Endothelial cell of umbilical vein (primary cell): ENCODE data around the gene KRT79. TPM values are rescaled to one million over a fixed set of nuclear protein-coding genes. Genes with fewer than 3 reads are reported as not detected.

ENCODE experiments used
- BruUV-seq: library from RNA; stranded (reverse); fragments of 400-500 nt; replicated peaks from 2 replicates; lab custom pipeline; 2021; lab: Mats Ljungman, UMichigan
- CTCF ChIA-PET: fragments of 300-600, 350-600 bp; sonication (Branson Sonifier 250); formaldehyde crosslinking; loops from one replicate; lab custom pipeline; 2021; ENCODE audit warnings: antibody characterized with exemption, inconsistent platforms; lab: Charles Lee
- POLR2A ChIA-PET: fragments of 300-600, 350-600 bp; sonication (Branson Sonifier 250); formaldehyde crosslinking; loops from one replicate; lab custom pipeline; 2021; ENCODE audit warnings: antibody characterized with exemption, inconsistent platforms; lab: Charles Lee
- DNase-seq: peaks from one replicate; pipeline ENCODE4 v3.0.0-alpha.2; 2011; ENCODE audit warnings: low read depth, low spot score
- FAIRE-seq: peaks from 2 replicates; lab custom pipeline; 2011; peaks lifted over from hg19 to GRCh38; lab: Jason Lieb, UNC
- H2AFZ ChIP-seq: 2 replicates; pipeline ENCODE4 v1.6.0; 2012; ENCODE audit warnings: low read depth, low read length, control low read depth, inconsistent platforms
- H3K27ac ChIP-seq: 2 replicates; pipeline ENCODE4 v1.5.1; 2011; ENCODE audit warnings: low read depth, mild to moderate bottlenecking, control low read depth, low read length, moderate library complexity; ENCODE audit not compliant: insufficient read depth
- H3K27me3 ChIP-seq, 2 experiments: 2 replicates each; pipeline versions ENCODE4 v1.6.0 to v1.6.1; 2011; ENCODE audit warnings: low read length in 2 of 2, mixed read lengths in 1 of 2; ENCODE audit not compliant: control insufficient read depth in 2 of 2, insufficient read depth in 2 of 2
- H3K36me3 ChIP-seq, 2 experiments: 2 replicates in 1 of 2; 3 replicates in 1 of 2; pipeline ENCODE4 v1.5.1; 2011; ENCODE audit warnings: low read length in 2 of 2, mild to moderate bottlenecking in 1 of 2, moderate library complexity in 1 of 2; ENCODE audit not compliant: control insufficient read depth in 2 of 2, insufficient read depth in 2 of 2; ENCODE audit errors: extremely low read depth in 1 of 2
- H3K4me1 ChIP-seq: 3 replicates; pipeline ENCODE4 v1.5.1; 2011; ENCODE audit warnings: mild to moderate bottlenecking, low read length; ENCODE audit not compliant: control insufficient read depth, insufficient read depth; ENCODE audit errors: extremely low read depth
- H3K4me2 ChIP-seq: 2 replicates; pipeline ENCODE4 v1.6.1; 2011; ENCODE audit warnings: low read length, control low read depth, mixed read lengths; ENCODE audit not compliant: insufficient read depth
- H3K4me3 ChIP-seq, 3 experiments: fragments of 200-600 bp in 1 of 3; sonication (generic), shearing (Covaris generic) in 1 of 3; replicated peaks in 1 of 3; 2 replicates each; pipeline ENCODE4 v1.5.1; 2011 to 2016; ENCODE audit warnings: control low read depth in 3 of 3, low read length in 3 of 3, mild to moderate bottlenecking in 2 of 3, inconsistent platforms in 1 of 3, low read depth in 1 of 3, moderate library complexity in 1 of 3; ENCODE audit not compliant: insufficient read depth in 1 of 3
- H3K79me2 ChIP-seq: 2 replicates; pipeline ENCODE4 v1.6.0; 2012; ENCODE audit warnings: low read length, inconsistent platforms; ENCODE audit not compliant: control insufficient read depth, insufficient read depth
- H3K9ac ChIP-seq: replicated peaks from 2 replicates; pipeline ENCODE3; 2011; ENCODE audit warnings: low read length, control low read depth; ENCODE audit not compliant: insufficient read depth; ENCODE audit errors: extremely low read depth
- H3K9me1 ChIP-seq: replicated peaks from 3 replicates; pipeline ENCODE4 v1.6.0; 2011; ENCODE audit warnings: mild to moderate bottlenecking, low read length; ENCODE audit not compliant: control insufficient read depth, insufficient read depth; ENCODE audit errors: extremely low read depth
- H3K9me3 ChIP-seq: replicated peaks from 2 replicates; pipeline ENCODE4 v1.5.1; 2012; ENCODE audit warnings: low read length, inconsistent platforms; ENCODE audit not compliant: control insufficient read depth, insufficient read depth
- H4K20me1 ChIP-seq: replicated peaks from 2 replicates; pipeline ENCODE3; 2011; ENCODE audit warnings: mild to moderate bottlenecking, low read length; ENCODE audit not compliant: control insufficient read depth, insufficient read depth; ENCODE audit errors: extremely low read depth
- EZH2 ChIP-seq: IDR thresholded peaks from 2 replicates; pipeline ENCODE4 v1.6.1; 2012; ENCODE audit warnings: borderline replicate concordance, low read depth, mild to moderate bottlenecking, moderate library complexity, low read length, inconsistent platforms; ENCODE audit not compliant: severe bottlenecking
- FOS ChIP-seq: IDR thresholded peaks from 2 replicates; pipeline ENCODE4 v1.6.1; 2011; ENCODE audit warnings: mild to moderate bottlenecking, low read length, moderate library complexity, borderline replicate concordance; ENCODE audit not compliant: insufficient read depth
- GATA2 ChIP-seq: IDR thresholded peaks from 2 replicates; pipeline ENCODE4 v1.7.0; 2011; ENCODE audit warnings: low read depth, mild to moderate bottlenecking, moderate library complexity, mixed read lengths, low read length; ENCODE audit not compliant: insufficient read length, insufficient read depth
- JUN ChIP-seq: IDR thresholded peaks from 2 replicates; pipeline ENCODE4 v1.6.1; 2011; ENCODE audit warnings: borderline replicate concordance, low read depth; ENCODE audit not compliant: insufficient read length, insufficient read depth
- MYC ChIP-seq: IDR thresholded peaks from one replicate; pipeline ENCODE4 v1.6.1; 2011; ENCODE audit warnings: mild to moderate bottlenecking, low read depth, low read length
- POLR2A ChIP-seq: IDR thresholded peaks from 2 replicates; pipeline ENCODE4 v1.6.1; 2012; ENCODE audit warnings: low read depth, mild to moderate bottlenecking, control low read depth, low read length
- POLR2AphosphoS5 ChIP-seq: IDR thresholded peaks from 2 replicates; pipeline ENCODE4 v1.6.1; 2012; ENCODE audit warnings: low read depth, mild to moderate bottlenecking, control low read depth, low read length, moderate library complexity; ENCODE audit not compliant: insufficient read depth
- dilution Hi-C: fragments of 300-500 bp; cut with MboI; formaldehyde crosslinking; loops from one replicate; pipeline ENCODE4 v1.15.0; 2019; ENCODE audit warnings: low sequenced_read_pairs; ENCODE audit not compliant: extremely low pct_ligation_motif_present
- intact Hi-C: fragments of 100-400 bp; cut with micrococcal nuclease; formaldehyde crosslinking; loops from one replicate; pipeline ENCODE4 v1.10.0; 2022
- polyA plus RNA-seq, 4 experiments: library from polyadenylated mRNA; depleted of rRNA in 3 of 4; stranded (reverse) in 3 of 4; unstranded in 1 of 4; fragments of >200 nt; gene quantifications; 2 replicates each; pipeline versions ENCODE4 v1.2.1 to v1.2.3, GENCODE V29; 2011 to 2012; ENCODE audit warnings: missing spikeins in 1 of 4
- total RNA-seq: library from RNA; stranded (reverse); gene quantifications from 2 replicates; pipeline ENCODE4 v1.2.3, GENCODE V29; 2021
- TF ChIP-seq, protein P1 (sequence below): IDR thresholded peaks from 2 replicates; pipeline ENCODE4 v1.6.1; 2011; ENCODE audit not compliant: insufficient read depth, insufficient read length
- TF ChIP-seq, protein P2 (sequence below), 2 donors: IDR thresholded peaks; 1 replicate in 1 of 2; 2 replicates in 1 of 2; pipeline ENCODE4 v1.5.1; 2011; ENCODE audit warnings: low read length in 2 of 2, mild to moderate bottlenecking in 2 of 2, moderate library complexity in 2 of 2, control low read depth in 1 of 2, inconsistent platforms in 1 of 2, low read depth in 1 of 2; ENCODE audit not compliant: insufficient read depth in 1 of 2; ENCODE audit errors: extremely low read depth in 1 of 2

The KRT79 gene
- total and polyA plus RNA-seq, 2 donors (not counting 3 experiments of a cell fraction or from before 2014, with no cell fraction given) = not detected

DNA sequence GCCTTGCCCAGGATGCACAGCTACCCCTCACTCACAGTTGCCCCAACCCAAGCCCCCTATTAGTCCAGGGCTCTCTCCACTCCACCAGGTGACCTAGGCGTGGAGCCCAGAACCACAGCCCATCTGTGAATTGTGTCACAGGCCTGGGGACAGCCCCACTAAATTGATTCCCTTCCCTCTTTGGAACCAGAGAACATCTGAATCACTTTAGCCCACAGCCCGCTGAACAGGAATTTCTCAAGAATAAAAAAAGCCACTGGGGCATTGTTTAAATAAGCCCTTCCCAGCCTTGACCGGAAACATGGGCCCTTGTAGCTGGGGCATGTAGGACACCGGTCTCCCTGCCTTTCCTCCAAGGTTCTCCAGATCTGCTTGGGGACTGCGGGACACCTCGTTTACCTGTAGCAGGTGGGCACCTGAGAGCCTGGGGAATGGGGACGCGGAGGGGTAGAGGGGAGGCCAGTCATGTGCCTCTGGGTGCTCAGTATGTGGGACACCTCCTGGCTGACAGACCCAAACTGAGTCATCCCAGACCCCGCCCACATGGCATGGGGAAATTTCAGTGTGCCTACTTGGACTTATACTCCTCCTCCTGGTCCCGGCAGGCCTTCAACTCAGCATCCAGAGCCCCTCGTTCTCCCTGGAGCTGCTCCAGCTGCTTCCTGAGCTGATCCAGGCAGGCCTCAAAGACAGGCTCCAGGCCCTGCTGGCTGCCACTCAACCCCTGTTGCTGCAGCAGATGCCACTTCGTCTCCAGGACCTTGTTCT, 13.4 kb upstream of the KRT79 start:
- BruUV-seq = no TSS peak
- dilution Hi-C loops = no loop called here

More for the DNA sequence above, 13.4 kb upstream of the KRT79 start:
- Histone ChIP-seq H3K9me1 (no peaks in the 10 kb centered on the region), H3K4me2 (no peak overlapping the region), H3K79me2 (no peaks in the 10 kb centered on the region), H3K9ac (no peak overlapping the region), H4K20me1 (no peaks in the 10 kb centered on the region), H3K36me3 (no peaks in the 10 kb centered on the region), H2AFZ (no peak overlapping the region), H3K27ac (no peak overlapping the region), H3K4me3 (no peak overlapping the region), H3K9me3 (no peaks in the 10 kb centered on the region), H3K27me3 (peaks cover 4 to 5% of the 10 kb centered on the region in 2 experiments), H3K4me1 (no peaks in the 10 kb centered on the region)
- TF ChIP-seq POLR2AphosphoS5 (no peak), FOS (no peak), GATA2 (no peak), JUN (no peak), MYC (no peak), EZH2 (no peak), POLR2A (no peak)
- TF ChIP-seq, protein P1, sequence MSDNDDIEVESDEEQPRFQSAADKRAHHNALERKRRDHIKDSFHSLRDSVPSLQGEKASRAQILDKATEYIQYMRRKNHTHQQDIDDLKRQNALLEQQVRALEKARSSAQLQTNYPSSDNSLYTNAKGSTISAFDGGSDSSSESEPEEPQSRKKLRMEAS = no peak
- TF ChIP-seq, protein P2, sequence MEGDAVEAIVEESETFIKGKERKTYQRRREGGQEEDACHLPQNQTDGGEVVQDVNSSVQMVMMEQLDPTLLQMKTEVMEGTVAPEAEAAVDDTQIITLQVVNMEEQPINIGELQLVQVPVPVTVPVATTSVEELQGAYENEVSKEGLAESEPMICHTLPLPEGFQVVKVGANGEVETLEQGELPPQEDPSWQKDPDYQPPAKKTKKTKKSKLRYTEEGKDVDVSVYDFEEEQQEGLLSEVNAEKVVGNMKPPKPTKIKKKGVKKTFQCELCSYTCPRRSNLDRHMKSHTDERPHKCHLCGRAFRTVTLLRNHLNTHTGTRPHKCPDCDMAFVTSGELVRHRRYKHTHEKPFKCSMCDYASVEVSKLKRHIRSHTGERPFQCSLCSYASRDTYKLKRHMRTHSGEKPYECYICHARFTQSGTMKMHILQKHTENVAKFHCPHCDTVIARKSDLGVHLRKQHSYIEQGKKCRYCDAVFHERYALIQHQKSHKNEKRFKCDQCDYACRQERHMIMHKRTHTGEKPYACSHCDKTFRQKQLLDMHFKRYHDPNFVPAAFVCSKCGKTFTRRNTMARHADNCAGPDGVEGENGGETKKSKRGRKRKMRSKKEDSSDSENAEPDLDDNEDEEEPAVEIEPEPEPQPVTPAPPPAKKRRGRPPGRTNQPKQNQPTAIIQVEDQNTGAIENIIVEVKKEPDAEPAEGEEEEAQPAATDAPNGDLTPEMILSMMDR (IDR thresholded peaks at IDR 0.05; ENCODE audit: extremely low read depth in 1 of 2, insufficient read depth in 1 of 2, low read depth in 1 of 2, low read length in 2 of 2) = no peak
- intact Hi-C loops = no loop called here
- DNase-seq (no peak), FAIRE-seq (no peak)
- ChIA-PET POLR2A (no interaction called here), CTCF (no interaction called here)
